22Rv1 (cell line): ENCODE data around the gene KSR2.

Source experiments
- CTCF ChIP-seq: fragments of 450-650 bp; IDR thresholded peaks from 2 replicates; pipeline ENCODE4 v1.5.1; 2017; ENCODE audit warnings: mild to moderate bottlenecking
- ZFX ChIP-seq: fragments of 450-650 bp; IDR thresholded peaks from 2 replicates; pipeline ENCODE4 v1.6.1; 2017; ENCODE audit warnings: antibody characterized with exemption, borderline replicate concordance

- TF ChIP-seq CTCF (no peak), ZFX (no peak)
These were observed 121.4 kb downstream of the KSR2 start for GRCh38 chr12:117847371-117847770.
